ENCODE results near the gene ZNF532.
A peak's percentile ranks its signal among the peaks of the same experiment; 100 is the strongest.

The ZNF532 gene

DNA sequence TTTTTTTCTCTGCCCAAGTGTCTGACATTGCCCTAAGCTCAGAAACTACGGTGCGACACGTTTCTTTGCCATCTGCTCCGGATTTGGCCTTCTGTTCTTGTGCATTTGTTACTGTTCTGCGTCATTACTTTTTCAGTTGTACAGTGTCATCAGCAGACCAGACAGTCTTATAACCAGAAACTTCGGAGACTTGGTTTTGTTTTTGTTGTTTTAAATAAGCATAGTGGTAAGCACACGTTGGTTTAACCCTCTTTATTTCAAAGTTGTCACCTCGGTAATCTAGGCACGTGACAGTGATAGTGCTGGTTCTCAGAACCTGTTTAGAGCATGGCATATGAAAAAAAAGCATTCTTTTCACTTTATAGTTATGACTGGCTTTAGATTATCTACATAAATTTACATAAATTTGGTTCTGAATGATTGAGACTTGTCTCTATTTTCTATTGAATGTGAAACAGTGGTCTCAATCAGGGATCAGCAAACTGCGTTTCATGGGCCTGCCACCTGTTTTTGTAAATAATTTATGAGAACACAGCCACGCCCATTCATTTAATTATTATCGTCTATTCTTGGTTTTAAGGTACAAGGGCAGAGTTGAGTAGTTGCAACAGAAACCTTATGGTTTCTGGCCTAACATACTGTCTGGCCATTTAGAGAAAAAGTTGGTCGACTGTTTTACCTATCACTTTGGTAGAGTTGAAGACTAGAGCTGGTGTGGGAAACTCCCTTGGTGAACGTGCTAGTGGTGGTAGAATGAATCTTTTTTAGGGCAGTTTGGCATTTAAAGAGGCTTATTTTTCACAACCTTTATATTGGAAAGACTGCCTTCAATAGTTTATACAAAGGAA is 106.5 kb downstream of the ZNF532 start:
- no peak for DNase-seq (ENCODE audit: low spot score)

DNA sequence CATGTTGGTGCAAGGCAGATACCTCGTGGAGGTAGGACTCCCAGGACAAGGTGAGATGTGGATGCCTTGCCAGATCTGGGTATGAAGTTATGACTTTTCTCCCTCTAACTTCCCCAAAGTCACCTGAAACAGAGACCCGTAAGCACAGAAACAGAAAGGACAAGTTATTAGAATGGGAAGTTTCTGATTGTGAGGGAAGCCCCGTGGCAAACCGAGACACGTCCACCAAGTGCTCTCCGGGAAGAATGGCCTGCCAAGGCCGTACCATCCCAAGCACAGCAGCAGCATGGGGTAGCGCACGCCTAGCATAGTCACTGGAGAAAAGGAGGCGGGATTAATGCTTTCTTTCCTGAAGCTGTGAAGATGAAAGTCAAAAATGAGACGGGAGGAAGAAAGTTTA is 110.6 kb downstream of the ZNF532 start:
- DNase-seq (ENCODE audit: low spot score), result no peak

GRCh38 chr18:58975781-58976180 is 111.1 kb downstream of the ZNF532 start:
- DNase-seq (ENCODE audit: low spot score), result no peak

DNA sequence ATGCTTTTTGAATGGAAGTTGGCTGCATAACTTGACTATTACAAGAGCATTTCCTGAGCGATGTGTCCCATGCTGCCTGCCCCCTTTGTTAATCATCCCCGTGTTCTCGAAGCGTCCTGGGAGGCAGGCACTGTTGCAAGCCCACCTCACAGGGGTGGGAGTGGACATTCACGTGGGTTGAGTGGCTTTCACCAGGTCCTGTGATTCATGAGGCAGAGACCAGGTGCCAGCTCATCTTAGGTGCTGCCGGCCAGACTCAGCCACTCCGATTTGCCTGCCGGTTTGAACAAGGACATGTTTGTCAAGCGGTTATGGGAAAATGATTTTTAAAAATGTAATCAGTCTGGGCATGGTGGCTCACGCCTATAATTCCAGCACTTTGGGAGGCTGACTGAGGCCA is 112.5 kb downstream of the ZNF532 start:
- no peak for DNase-seq (ENCODE audit: low spot score)

DNA sequence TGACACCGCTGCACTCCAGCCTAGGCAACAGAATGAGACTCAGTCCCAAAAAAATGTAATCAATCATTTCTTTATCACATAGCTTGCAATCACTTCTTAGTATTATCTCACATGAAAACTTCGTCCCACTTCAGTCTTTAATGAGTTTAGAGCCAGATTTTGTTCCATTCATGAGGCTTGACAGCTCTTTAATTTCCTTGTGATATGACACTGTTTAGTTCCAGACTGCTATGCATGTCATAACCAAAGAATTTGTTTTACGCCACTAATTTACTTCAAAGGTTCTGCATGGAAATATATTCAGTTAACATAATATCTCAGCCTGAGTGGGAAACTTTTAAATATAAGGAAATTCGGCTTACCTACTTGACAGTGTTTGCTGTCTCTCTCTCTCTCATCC is 113.1 kb downstream of the ZNF532 start:
- no peak for DNase-seq (ENCODE audit: low spot score)

DNA sequence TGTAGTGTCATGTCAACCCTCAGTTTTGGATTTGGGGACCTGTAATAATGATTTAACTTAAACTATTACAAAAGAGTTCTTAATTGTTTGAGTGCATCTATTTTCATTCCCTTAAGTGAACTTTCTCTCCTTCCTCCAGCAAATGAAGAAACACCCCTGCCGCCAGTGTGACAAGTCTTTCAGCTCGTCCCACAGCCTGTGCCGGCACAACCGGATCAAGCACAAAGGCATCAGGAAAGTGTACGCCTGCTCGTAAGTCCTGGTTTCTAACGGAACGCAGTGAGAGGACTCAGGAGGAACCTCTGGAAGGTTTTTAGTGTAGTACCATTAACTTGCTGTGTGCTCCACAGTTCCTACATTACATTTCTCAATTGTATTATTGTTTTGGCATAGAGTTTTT is 114.2 kb downstream of the ZNF532 start:
- no peak for DNase-seq (ENCODE audit: low spot score)

- no peak for DNase-seq (ENCODE audit: low spot score)
These were observed 114.9 kb downstream of the ZNF532 start for GRCh38 chr18:58979615-58980014.

GRCh38 chr18:58980991-58981390 is 116.3 kb downstream of the ZNF532 start:
- DNase-seq (ENCODE audit: low spot score), result no peak

GRCh38 chr18:58983260-58984155 is 118.8 kb downstream of the ZNF532 start:
- no peak for DNase-seq (ENCODE audit: low spot score)

GRCh38 chr18:58988600-58988999 is 123.9 kb downstream of the ZNF532 start:
- DNase-seq (ENCODE audit: low spot score), result no peak

DNA sequence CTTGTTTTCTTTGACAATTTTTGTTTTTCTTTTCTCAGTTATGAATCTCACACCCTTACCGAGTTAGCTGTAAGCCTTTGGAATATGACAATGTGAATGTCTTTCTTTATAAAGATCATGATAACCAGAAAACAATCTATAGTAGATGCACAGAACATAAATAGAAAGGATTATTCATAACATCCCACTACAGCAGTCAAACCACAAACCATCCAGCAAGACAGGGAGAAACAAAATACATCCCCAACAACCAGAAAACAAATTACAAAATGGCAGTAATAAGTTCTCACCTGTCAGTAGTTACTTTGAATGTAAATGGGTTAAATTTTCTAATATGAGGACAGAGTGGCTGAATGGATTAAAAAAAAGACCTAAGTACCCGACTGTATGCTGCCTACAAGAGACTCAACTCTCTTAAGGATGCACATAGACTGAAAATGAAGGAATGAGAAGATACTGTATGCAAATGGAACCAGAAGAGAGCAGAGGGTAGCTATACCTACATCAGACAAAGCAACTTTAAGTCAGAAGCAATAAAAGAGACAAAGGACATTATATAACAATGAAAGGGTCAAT is 124.6 kb downstream of the ZNF532 start:
- DNase-seq (ENCODE audit: low spot score), result no peak

DNA sequence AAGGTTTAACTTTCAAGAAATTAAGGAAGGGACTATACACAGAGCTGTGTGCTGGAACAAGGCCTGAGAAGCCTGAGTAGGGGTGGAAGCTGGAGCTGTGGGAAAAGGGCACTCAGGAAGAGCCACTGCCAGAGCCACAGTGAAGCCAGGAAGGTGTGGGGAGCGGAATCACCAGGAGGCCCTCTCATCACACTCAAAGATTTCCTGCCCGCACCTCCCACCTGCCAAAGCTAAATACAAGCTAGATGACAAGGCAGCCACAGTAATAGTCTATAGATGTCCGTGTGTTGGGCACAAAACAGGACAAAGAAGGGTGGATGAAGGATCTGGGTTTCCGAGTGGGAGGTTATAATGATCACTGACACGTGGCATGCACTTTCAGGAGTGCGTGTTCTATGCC is 126.0 kb downstream of the ZNF532 start:
- no peak for DNase-seq (ENCODE audit: low spot score)

GRCh38 chr18:58991167-58991798 is 126.6 kb downstream of the ZNF532 start:
- peak; percentile 76 for DNase-seq (ENCODE audit: low spot score)

GRCh38 chr18:58992301-58993231 is 127.9 kb downstream of the ZNF532 start:
- peak; percentile 82 for DNase-seq (ENCODE audit: low spot score)

DNA sequence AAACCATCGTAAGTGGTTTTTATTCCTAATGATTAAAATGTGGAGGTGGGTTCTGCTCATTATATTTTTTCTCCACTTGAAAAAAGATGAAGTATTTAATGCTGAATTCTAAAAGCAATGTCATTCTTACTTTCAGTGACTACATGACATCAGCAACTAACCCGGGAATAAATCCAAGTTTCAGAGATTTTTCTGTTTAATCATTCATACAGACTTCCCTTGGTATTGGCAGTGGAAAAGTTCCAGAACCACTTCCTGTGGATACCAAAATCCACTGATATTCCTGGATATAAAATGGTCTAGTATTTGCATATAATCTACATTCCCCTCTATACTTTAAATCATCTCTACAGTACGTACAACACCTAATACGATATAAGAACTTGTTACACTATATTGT is 128.6 kb downstream of the ZNF532 start:
- peak; percentile 94 for DNase-seq (ENCODE audit: low spot score)

DNA sequence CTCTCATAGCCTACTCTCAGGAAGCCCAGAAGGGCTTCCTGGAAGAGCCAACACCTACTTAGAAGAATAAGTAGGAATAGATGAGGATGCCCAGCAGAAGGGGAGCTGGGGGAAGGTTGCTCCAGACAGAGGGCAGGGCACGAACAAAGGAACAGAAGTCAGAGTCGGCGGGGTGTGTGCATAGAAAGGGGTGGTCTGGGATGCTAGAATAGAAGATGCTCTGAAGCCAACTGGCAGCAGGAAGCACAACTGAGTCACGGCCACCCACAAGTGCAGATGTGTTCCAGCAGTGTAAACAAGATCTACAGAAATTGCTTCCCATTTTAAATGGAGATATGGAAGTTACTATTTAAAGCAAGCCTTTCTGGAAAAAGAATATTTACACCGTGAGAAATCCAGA is 131.0 kb downstream of the ZNF532 start:
- DNase-seq (ENCODE audit: low spot score), result no peak

DNA sequence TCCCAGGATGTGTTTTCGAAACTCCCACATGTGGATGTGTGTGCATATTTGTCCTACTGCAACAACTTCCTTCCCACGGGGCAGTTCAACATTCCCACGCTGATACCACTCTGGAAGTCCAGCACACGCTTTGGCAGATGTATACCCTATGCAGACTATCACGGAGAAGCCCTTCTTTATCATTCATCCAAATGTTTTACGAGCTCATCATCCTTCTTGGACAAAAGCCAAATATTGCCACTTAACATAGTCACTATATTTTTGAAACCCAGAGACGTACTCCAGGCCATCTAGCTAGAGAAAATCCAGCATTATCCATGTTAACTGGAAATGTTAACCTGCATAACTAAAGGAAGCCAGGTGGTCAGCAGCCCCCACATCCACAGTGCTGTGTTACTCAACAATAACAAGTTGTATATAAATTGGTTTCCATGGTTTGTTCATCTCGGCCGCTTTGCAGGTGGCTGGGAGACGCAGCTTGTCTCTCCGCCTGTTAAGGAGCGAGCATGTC is 131.5 kb downstream of the ZNF532 start:
- peak; percentile 85 for DNase-seq (ENCODE audit: low spot score)

- no peak for DNase-seq (ENCODE audit: low spot score)
These were observed 132.0 kb downstream of the ZNF532 start for GRCh38 chr18:58996696-58997095.

DNA sequence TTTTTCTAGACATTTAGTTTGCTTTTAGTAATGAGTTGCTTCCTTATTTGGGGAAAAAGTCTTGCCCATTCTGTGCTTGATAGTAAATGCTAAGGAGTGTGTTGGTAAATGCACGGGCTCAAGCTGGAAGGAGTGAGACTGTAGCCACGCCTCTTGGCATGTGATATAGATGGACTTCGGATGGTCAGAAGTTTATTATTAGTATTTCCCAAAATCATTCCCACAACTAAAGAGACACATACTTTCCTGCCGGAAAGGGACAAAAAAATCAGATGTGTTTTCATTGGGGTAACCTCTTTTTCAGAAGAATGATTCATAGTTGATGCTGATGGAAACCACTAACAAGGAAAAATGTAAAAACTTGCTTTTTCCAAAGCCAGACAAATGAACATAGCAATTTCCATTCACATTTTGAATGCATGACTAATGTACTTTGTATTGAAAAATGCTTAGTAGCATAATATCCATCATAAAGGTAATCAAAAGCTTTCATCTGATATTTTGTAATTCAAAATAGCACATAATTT is 133.2 kb downstream of the ZNF532 start:
- peak; percentile 84 for DNase-seq (ENCODE audit: low spot score)

- DNase-seq (ENCODE audit: low spot score), result peak; percentile 56
These were observed 133.9 kb downstream of the ZNF532 start for GRCh38 chr18:58998401-58999203.

Data from kidney capillary endothelial cell (primary cell).